ENCODE data around the gene SNX3.

DNA sequence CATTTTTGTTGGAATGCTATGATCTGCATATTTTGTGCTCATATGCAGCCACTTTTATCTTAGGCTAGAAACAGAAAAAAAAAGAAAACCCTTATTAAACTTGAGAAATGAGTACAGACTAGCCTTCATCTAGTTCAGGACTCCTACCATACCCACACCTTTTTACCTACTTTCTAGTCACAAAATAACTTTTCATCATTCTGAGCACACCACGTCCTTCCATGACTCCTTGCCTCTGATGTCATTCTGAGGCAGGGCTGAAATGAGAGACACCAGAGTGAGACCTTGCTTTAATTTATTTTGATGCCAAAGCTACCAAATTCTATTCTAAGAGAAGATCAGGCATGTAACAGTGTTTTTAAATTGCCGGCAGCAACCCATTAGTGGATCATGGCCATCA is 38.8 kb downstream of the SNX3 start:
- TF ChIP-seq, protein P1, sequence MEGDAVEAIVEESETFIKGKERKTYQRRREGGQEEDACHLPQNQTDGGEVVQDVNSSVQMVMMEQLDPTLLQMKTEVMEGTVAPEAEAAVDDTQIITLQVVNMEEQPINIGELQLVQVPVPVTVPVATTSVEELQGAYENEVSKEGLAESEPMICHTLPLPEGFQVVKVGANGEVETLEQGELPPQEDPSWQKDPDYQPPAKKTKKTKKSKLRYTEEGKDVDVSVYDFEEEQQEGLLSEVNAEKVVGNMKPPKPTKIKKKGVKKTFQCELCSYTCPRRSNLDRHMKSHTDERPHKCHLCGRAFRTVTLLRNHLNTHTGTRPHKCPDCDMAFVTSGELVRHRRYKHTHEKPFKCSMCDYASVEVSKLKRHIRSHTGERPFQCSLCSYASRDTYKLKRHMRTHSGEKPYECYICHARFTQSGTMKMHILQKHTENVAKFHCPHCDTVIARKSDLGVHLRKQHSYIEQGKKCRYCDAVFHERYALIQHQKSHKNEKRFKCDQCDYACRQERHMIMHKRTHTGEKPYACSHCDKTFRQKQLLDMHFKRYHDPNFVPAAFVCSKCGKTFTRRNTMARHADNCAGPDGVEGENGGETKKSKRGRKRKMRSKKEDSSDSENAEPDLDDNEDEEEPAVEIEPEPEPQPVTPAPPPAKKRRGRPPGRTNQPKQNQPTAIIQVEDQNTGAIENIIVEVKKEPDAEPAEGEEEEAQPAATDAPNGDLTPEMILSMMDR (IDR thresholded peaks at IDR 0.05; ENCODE audit: low read depth, low read length): no peak
- TF ChIP-seq EZH2phosphoT487 (IDR thresholded peaks at IDR 0.05; ENCODE audit: low read depth): no peak
